ENCODE data around the gene KRTAP5-5. TPM values are rescaled to one million over a fixed set of nuclear protein-coding genes. Genes with fewer than 3 reads are reported as not detected.

The KRTAP5-5 gene
- total RNA-seq, 1 donor from 2014 or later: not detected

- H3K9me3 Mint-ChIP-seq (ENCODE audit: unreplicated experiment): no peaks in the 10 kb centered on the region
- DNase-seq (ENCODE audit: extremely low spot score, unreplicated experiment): no peak
- H3K4me1 Mint-ChIP-seq (ENCODE audit: unreplicated experiment): no peaks in the 10 kb centered on the region
- no peak for TF ChIP-seq CTCF (IDR thresholded peaks at IDR 0.05)
- H3K36me3 Mint-ChIP-seq (ENCODE audit: unreplicated experiment): no peaks in the 10 kb centered on the region
- no peak overlapping the region for H3K27ac Mint-ChIP-seq (ENCODE audit: unreplicated experiment)
- H3K27me3 Mint-ChIP-seq (ENCODE audit: unreplicated experiment): peaks cover 48% of the 10 kb centered on the region
- no peak overlapping the region for H3K4me3 Mint-ChIP-seq (ENCODE audit: unreplicated experiment)
Measured at GRCh38 chr11:1639102-1639620, 9.6 kb downstream of the KRTAP5-5 start.

- H3K4me1 Mint-ChIP-seq (ENCODE audit: unreplicated experiment): no peaks in the 10 kb centered on the region
- no peak overlapping the region for H3K4me3 Mint-ChIP-seq (ENCODE audit: unreplicated experiment)
- H3K27ac Mint-ChIP-seq (ENCODE audit: unreplicated experiment): no peak overlapping the region
- no peaks in the 10 kb centered on the region for H3K9me3 Mint-ChIP-seq (ENCODE audit: unreplicated experiment)
- no peak for TF ChIP-seq CTCF (IDR thresholded peaks at IDR 0.05)
- peaks cover 53% of the 10 kb centered on the region for H3K27me3 Mint-ChIP-seq (ENCODE audit: unreplicated experiment)
- H3K36me3 Mint-ChIP-seq (ENCODE audit: unreplicated experiment): no peaks in the 10 kb centered on the region
- DNase-seq (ENCODE audit: extremely low spot score, unreplicated experiment): no peak
Measured at GRCh38 chr11:1639666-1640065, 10.1 kb downstream of the KRTAP5-5 start.

- Mint-ChIP-seq H3K4me3 (ENCODE audit: unreplicated experiment) (no peak overlapping the region), H3K9me3 (ENCODE audit: unreplicated experiment) (no peaks in the 10 kb centered on the region), H3K27me3 (ENCODE audit: unreplicated experiment) (peaks cover 50% of the 10 kb centered on the region), H3K27ac (ENCODE audit: unreplicated experiment) (no peak overlapping the region), H3K4me1 (ENCODE audit: unreplicated experiment) (no peaks in the 10 kb centered on the region), H3K36me3 (ENCODE audit: unreplicated experiment) (no peaks in the 10 kb centered on the region)
- DNase-seq (ENCODE audit: extremely low spot score, unreplicated experiment): no peak
- peak; percentile 84 for TF ChIP-seq CTCF (IDR thresholded peaks at IDR 0.05)
Measured at GRCh38 chr11:1640076-1640946, 10.7 kb downstream of the KRTAP5-5 start.

- Mint-ChIP-seq H3K4me1 (ENCODE audit: unreplicated experiment) (no peaks in the 10 kb centered on the region), H3K27me3 (ENCODE audit: unreplicated experiment) (peaks cover 50% of the 10 kb centered on the region), H3K27ac (ENCODE audit: unreplicated experiment) (no peak overlapping the region), H3K4me3 (ENCODE audit: unreplicated experiment) (no peak overlapping the region), H3K36me3 (ENCODE audit: unreplicated experiment) (no peaks in the 10 kb centered on the region), H3K9me3 (ENCODE audit: unreplicated experiment) (no peaks in the 10 kb centered on the region)
- TF ChIP-seq CTCF (IDR thresholded peaks at IDR 0.05): no peak
- DNase-seq (ENCODE audit: extremely low spot score, unreplicated experiment): no peak
Measured at GRCh38 chr11:1641096-1641495, 11.5 kb downstream of the KRTAP5-5 start.
